ENCODE results near the gene MAP1LC3B.
A peak's percentile ranks its signal among the peaks of the same experiment; 100 is the strongest.

The MAP1LC3B gene

DNA sequence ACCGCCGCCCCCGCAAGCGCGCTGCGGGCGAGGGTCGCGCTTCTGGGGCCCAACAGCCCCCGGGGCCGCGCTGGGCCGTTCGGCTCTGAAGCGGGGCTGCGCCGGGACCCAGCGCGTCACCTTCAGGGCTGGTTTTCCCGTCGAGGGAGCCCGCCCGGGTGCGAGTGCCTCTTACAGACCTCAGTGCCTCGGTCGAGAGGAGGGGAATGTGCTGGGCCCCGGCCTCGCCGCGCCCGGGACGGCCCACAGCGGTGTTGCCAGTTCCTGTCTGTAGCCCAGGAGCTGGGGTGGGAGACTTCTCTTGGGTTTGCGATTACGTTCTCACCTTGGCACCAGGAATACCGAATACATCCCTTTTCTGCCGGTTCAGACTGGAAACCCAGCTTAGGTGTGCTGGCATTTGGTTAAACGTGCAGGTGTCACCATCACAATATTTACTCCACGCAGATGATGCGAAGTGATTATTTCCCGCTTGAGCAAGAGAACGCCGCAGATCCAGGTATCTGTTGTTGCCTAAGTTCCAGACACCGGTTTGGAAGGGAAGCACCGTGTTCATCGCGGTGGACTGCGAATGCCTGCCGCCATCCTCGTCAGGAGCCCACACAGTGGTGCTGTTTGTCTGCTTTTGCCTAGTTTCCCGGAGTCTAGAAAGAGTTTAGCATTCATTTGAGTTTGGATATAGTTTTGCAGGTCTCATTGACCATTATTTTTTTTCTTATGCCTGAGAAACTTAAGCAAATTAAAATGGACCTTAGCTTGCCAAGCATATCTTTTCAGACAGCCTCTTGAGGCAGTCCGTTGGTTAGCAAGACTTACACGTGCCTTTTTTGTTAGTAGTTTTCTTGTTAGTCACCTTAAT, 914 bp downstream of the MAP1LC3B start:
- peak overlapping the region; percentile 65; the same call in 1 of the 2 replicates for H3K27ac ChIP-seq

DNA sequence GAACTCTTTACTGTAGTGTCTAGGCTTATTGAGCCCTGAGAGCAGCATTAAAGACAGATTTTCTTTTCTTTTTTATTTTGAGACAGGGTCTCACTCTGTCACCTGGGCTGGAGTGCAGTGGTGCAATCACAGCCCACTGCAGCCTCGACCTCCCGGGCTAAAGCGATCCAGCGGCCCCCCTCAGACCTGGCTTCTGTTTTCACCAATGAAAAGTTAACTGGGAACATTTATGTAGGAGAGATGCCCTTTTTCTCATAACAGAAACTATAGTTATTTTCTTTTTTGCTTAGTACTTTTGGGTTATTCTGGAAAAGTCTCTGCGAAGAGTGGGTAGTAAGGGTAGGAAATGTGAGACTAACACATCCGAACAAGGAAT, 1.5 kb downstream of the MAP1LC3B start:
- TF ChIP-seq, protein P1, sequence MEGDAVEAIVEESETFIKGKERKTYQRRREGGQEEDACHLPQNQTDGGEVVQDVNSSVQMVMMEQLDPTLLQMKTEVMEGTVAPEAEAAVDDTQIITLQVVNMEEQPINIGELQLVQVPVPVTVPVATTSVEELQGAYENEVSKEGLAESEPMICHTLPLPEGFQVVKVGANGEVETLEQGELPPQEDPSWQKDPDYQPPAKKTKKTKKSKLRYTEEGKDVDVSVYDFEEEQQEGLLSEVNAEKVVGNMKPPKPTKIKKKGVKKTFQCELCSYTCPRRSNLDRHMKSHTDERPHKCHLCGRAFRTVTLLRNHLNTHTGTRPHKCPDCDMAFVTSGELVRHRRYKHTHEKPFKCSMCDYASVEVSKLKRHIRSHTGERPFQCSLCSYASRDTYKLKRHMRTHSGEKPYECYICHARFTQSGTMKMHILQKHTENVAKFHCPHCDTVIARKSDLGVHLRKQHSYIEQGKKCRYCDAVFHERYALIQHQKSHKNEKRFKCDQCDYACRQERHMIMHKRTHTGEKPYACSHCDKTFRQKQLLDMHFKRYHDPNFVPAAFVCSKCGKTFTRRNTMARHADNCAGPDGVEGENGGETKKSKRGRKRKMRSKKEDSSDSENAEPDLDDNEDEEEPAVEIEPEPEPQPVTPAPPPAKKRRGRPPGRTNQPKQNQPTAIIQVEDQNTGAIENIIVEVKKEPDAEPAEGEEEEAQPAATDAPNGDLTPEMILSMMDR (conservative IDR thresholded peaks at IDR 0.05), result no peak
- H3K27ac ChIP-seq, result no peak overlapping the region

More for the DNA sequence above, 914 bp downstream of the MAP1LC3B start:
- TF ChIP-seq, protein P1 (conservative IDR thresholded peaks at IDR 0.05), result no peak

DNA sequence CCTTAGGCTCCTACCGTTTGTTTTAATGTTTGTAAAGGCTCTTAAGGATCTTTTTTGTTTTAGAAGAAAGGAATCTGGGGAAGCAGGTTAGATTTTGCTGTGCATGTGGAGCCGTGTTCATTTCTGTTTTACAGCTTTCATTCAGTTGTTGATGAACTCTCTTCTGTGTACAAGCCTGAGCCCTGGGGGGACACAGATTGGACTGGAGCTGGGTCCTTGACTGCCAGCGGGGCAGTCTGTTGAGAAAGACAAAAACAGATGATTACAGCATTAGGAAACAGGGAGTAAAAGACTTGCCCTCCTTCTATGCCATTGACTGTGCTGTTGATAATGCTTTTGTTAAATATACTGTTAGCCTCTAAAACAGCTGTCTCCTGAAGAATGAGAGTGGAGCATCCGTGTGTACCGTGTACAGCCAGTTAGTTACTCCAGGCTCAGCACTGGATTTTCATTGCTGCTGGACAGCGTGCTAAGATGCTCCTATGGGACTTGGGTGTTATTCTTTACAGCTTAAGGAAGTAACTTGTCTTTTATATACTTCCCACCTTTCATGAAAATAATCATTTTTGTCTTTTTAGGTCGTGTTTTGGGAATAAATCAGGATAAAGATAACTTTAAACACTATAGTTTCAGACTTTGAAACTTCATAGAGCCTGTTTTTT, 3.2 kb downstream of the MAP1LC3B start:
- TF ChIP-seq, protein P1 (conservative IDR thresholded peaks at IDR 0.05), result no peak
- H3K27ac ChIP-seq, result no peak overlapping the region

DNA sequence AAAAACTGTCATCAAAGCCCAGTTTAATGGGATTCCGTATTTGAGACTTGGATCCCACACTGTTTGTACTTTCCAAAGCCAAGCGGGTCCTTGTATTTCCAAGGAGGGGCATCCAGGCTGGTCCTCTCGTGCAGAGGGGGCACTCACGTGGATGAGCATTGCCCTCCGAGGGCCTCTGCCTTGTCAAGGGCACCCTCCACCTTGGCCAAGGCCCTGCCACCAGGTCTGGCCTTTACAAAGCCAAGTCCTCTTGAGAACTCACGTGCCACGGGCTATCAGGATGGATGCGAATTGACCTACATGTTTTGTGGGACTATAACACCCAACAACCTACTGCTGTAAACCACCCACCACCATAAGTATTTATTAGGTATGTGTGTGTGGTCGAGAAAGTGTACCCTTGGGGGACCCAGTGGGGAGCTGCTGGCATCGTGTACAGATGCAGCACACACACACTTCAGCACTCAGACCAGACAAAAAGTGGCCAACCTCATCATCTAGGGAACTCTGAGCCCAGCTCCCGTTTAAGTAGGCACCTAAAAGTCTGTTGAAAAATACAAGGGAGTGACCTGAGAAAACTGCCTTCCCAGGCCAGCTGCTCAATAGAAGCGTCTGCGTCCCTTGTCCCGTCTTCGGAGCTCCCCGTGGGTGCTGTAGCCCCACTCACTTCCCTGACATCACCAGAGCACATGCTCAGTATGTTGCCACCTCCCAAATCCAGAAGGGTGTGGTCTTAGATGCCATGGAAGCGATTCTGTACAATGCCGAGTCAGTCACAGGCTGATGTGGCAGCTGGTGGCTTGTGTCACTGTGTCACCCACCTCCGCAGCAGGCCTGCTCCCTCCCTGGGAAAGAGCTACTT, 12.9 kb downstream of the MAP1LC3B start:
- H3K27ac ChIP-seq, result no peak overlapping the region
- TF ChIP-seq, protein P1 (conservative IDR thresholded peaks at IDR 0.05), result no peak

DNA sequence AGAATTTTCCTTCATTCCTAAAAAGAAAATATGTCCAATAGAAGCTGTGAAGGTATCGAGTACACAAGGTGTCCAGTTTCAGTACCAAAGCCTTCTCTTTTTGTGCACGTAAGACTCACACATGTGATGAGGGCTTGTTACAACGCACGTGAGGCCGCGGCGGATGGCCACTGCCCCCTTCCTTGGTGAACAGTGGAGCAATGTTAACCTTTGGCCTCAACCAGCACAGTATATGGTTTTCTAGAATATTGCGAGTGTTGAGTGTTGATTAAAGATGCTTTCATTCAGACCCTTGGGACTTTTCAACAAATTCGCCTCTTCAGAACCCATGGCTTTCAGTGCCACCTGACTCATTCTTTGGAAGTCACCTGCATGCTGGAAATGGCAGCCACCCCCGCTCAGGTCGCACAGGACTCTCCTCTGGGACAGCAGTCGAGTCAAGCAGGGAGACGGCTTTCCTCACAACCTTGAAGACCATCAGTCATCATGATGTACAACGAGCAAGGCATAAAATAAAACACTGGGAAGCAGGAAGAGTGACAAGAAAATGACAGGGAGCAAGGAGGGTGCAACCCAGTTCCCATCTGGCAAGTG, 14.5 kb downstream of the MAP1LC3B start:
- no peak overlapping the region for H3K27ac ChIP-seq

DNA sequence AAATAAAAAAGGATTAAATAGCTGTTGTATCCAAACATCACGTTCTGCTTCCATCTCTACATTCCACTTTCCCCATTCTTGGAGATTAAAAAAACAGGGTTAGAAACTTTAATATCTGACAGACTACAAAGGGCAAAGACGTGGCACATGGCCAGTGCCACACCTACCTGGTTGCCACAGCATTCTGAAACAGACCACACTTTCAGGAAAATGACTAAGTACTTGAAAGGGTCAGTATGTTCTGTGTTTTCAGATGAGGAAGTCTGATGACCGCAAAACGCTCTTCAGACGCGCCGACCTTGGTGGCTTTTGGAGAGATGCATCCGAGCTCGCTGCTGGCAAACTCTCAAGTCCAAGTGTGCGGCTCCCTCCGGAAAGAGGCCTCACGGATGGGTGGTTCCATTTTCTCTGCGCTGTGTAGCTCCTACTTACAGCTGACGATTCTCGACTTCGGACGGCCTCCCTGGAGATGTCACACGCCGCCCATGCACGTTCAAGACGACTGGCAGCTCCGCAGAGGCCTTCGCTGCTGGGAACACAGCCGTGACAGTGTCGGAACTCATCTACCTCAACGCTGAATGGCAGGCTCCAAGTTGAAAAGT, 15.5 kb downstream of the MAP1LC3B start:
- H3K27ac ChIP-seq, result no peak overlapping the region
- TF ChIP-seq, protein P1 (conservative IDR thresholded peaks at IDR 0.05), result no peak

More for the DNA sequence above, 14.5 kb downstream of the MAP1LC3B start:
- TF ChIP-seq, protein P1 (conservative IDR thresholded peaks at IDR 0.05), result no peak

All from VCaP (cell line).